Endothelial cell of umbilical vein (primary cell): ENCODE results near the gene SLC5A11. TPM values are rescaled to one million over a fixed set of nuclear protein-coding genes. Genes with fewer than 3 reads are reported as not detected.

Source experiments
- BruUV-seq: library from RNA; stranded (reverse); fragments of 400-500 nt; replicated peaks from 2 replicates; lab custom pipeline; 2021; lab: Mats Ljungman, UMichigan
- CTCF ChIA-PET: fragments of 300-600, 350-600 bp; sonication (Branson Sonifier 250); formaldehyde crosslinking; loops from one replicate; lab custom pipeline; 2021; ENCODE audit warnings: antibody characterized with exemption, inconsistent platforms; lab: Charles Lee
- POLR2A ChIA-PET: fragments of 300-600, 350-600 bp; sonication (Branson Sonifier 250); formaldehyde crosslinking; loops from one replicate; lab custom pipeline; 2021; ENCODE audit warnings: antibody characterized with exemption, inconsistent platforms; lab: Charles Lee
- DNase-seq: peaks from one replicate; pipeline ENCODE4 v3.0.0-alpha.2; 2011; ENCODE audit warnings: low read depth, low spot score
- FAIRE-seq: peaks from 2 replicates; lab custom pipeline; 2011; peaks lifted over from hg19 to GRCh38; lab: Jason Lieb, UNC
- H2AFZ ChIP-seq: 2 replicates; pipeline ENCODE4 v1.6.0; 2012; ENCODE audit warnings: low read depth, low read length, control low read depth, inconsistent platforms
- H3K27ac ChIP-seq: 2 replicates; pipeline ENCODE4 v1.5.1; 2011; ENCODE audit warnings: low read depth, mild to moderate bottlenecking, control low read depth, low read length, moderate library complexity; ENCODE audit not compliant: insufficient read depth
- H3K27me3 ChIP-seq, 2 experiments: 2 replicates each; pipeline versions ENCODE4 v1.6.0 to v1.6.1; 2011; ENCODE audit warnings: low read length in 2 of 2, mixed read lengths in 1 of 2; ENCODE audit not compliant: control insufficient read depth in 2 of 2, insufficient read depth in 2 of 2
- H3K36me3 ChIP-seq, 2 experiments: 2 replicates in 1 of 2; 3 replicates in 1 of 2; pipeline ENCODE4 v1.5.1; 2011; ENCODE audit warnings: low read length in 2 of 2, mild to moderate bottlenecking in 1 of 2, moderate library complexity in 1 of 2; ENCODE audit not compliant: control insufficient read depth in 2 of 2, insufficient read depth in 2 of 2; ENCODE audit errors: extremely low read depth in 1 of 2
- H3K4me1 ChIP-seq: 3 replicates; pipeline ENCODE4 v1.5.1; 2011; ENCODE audit warnings: mild to moderate bottlenecking, low read length; ENCODE audit not compliant: control insufficient read depth, insufficient read depth; ENCODE audit errors: extremely low read depth
- H3K4me2 ChIP-seq: 2 replicates; pipeline ENCODE4 v1.6.1; 2011; ENCODE audit warnings: low read length, control low read depth, mixed read lengths; ENCODE audit not compliant: insufficient read depth
- H3K4me3 ChIP-seq, 3 experiments: fragments of 200-600 bp in 1 of 3; sonication (generic), shearing (Covaris generic) in 1 of 3; replicated peaks in 1 of 3; 2 replicates each; pipeline ENCODE4 v1.5.1; 2011 to 2016; ENCODE audit warnings: control low read depth in 3 of 3, low read length in 3 of 3, mild to moderate bottlenecking in 2 of 3, inconsistent platforms in 1 of 3, low read depth in 1 of 3, moderate library complexity in 1 of 3; ENCODE audit not compliant: insufficient read depth in 1 of 3
- H3K79me2 ChIP-seq: 2 replicates; pipeline ENCODE4 v1.6.0; 2012; ENCODE audit warnings: low read length, inconsistent platforms; ENCODE audit not compliant: control insufficient read depth, insufficient read depth
- H3K9ac ChIP-seq: replicated peaks from 2 replicates; pipeline ENCODE3; 2011; ENCODE audit warnings: low read length, control low read depth; ENCODE audit not compliant: insufficient read depth; ENCODE audit errors: extremely low read depth
- H3K9me1 ChIP-seq: replicated peaks from 3 replicates; pipeline ENCODE4 v1.6.0; 2011; ENCODE audit warnings: mild to moderate bottlenecking, low read length; ENCODE audit not compliant: control insufficient read depth, insufficient read depth; ENCODE audit errors: extremely low read depth
- H3K9me3 ChIP-seq: replicated peaks from 2 replicates; pipeline ENCODE4 v1.5.1; 2012; ENCODE audit warnings: low read length, inconsistent platforms; ENCODE audit not compliant: control insufficient read depth, insufficient read depth
- H4K20me1 ChIP-seq: replicated peaks from 2 replicates; pipeline ENCODE3; 2011; ENCODE audit warnings: mild to moderate bottlenecking, low read length; ENCODE audit not compliant: control insufficient read depth, insufficient read depth; ENCODE audit errors: extremely low read depth
- EZH2 ChIP-seq: IDR thresholded peaks from 2 replicates; pipeline ENCODE4 v1.6.1; 2012; ENCODE audit warnings: borderline replicate concordance, low read depth, mild to moderate bottlenecking, moderate library complexity, low read length, inconsistent platforms; ENCODE audit not compliant: severe bottlenecking
- GATA2 ChIP-seq: IDR thresholded peaks from 2 replicates; pipeline ENCODE4 v1.7.0; 2011; ENCODE audit warnings: low read depth, mild to moderate bottlenecking, moderate library complexity, mixed read lengths, low read length; ENCODE audit not compliant: insufficient read length, insufficient read depth
- JUN ChIP-seq: IDR thresholded peaks from 2 replicates; pipeline ENCODE4 v1.6.1; 2011; ENCODE audit warnings: borderline replicate concordance, low read depth; ENCODE audit not compliant: insufficient read length, insufficient read depth
- dilution Hi-C: fragments of 300-500 bp; cut with MboI; formaldehyde crosslinking; loops from one replicate; pipeline ENCODE4 v1.15.0; 2019; ENCODE audit warnings: low sequenced_read_pairs; ENCODE audit not compliant: extremely low pct_ligation_motif_present
- intact Hi-C: fragments of 100-400 bp; cut with micrococcal nuclease; formaldehyde crosslinking; loops from one replicate; pipeline ENCODE4 v1.10.0; 2022
- polyA plus RNA-seq, 4 experiments: library from polyadenylated mRNA; depleted of rRNA in 3 of 4; stranded (reverse) in 3 of 4; unstranded in 1 of 4; fragments of >200 nt; gene quantifications; 2 replicates each; pipeline versions ENCODE4 v1.2.1 to v1.2.3, GENCODE V29; 2011 to 2012; ENCODE audit warnings: missing spikeins in 1 of 4
- total RNA-seq: library from RNA; stranded (reverse); gene quantifications from 2 replicates; pipeline ENCODE4 v1.2.3, GENCODE V29; 2021

The SLC5A11 gene
- total and polyA plus RNA-seq, 2 donors (not counting 3 experiments of a cell fraction or from before 2014, with no cell fraction given) = 0.12 TPM; not detected in 1

DNA sequence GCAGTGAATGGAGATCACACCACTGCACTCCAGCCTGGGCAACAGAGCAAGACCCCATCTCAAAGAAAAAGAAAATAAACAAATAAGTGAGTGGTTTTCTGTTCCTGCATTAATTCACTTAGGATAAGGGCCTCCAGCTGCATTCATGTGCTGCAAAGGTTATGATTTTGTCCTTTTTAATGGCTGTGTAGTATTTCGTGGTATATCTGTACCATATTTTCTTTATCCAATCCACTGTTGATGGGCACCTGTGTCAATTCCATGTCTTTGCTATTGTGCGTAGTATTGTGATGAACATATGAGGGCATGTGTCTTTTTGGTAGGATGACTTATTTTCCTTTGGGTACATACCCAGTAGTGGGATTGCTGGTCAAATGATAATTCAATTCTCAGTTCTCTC, 33.9 kb downstream of the SLC5A11 start:
- no peak for FAIRE-seq
- intact Hi-C loops (no loop called here), dilution Hi-C loops (no loop called here)
- ChIA-PET CTCF (no interaction called here), POLR2A (no interaction called here)
- no TSS peak for BruUV-seq
- no peaks in the 10 kb centered on the region for H3K79me2 ChIP-seq
- no peak for DNase-seq
- H4K20me1 ChIP-seq = no peaks in the 10 kb centered on the region
- TF ChIP-seq GATA2 = no peak
- H3K9me1 ChIP-seq = no peaks in the 10 kb centered on the region
- H2AFZ ChIP-seq = no peak overlapping the region
- H3K4me3 ChIP-seq = no peak overlapping the region
- no peaks in the 10 kb centered on the region for H3K36me3 ChIP-seq
- H3K4me1 ChIP-seq = no peaks in the 10 kb centered on the region
- no peaks in the 10 kb centered on the region for H3K27me3 ChIP-seq
- H3K4me2 ChIP-seq = no peak overlapping the region
- no peak overlapping the region for H3K27ac ChIP-seq
- no peaks in the 10 kb centered on the region for H3K9me3 ChIP-seq
- H3K9ac ChIP-seq = no peak overlapping the region

- no peak overlapping the region for H3K4me2 ChIP-seq
- no peak overlapping the region for H3K27ac ChIP-seq
- DNase-seq (no peak), FAIRE-seq (no peak)
- no peaks in the 10 kb centered on the region for H3K9me1 ChIP-seq
- TF ChIP-seq EZH2 (no peak), JUN (no peak), GATA2 (no peak)
- intact Hi-C loops = no loop called here
- H2AFZ ChIP-seq = no peak overlapping the region
- POLR2A ChIA-PET = no interaction called here
- H3K4me1 ChIP-seq = no peaks in the 10 kb centered on the region
- H3K4me3 ChIP-seq = no peak overlapping the region
- H3K9ac ChIP-seq = no peak overlapping the region
- no peaks in the 10 kb centered on the region for H3K9me3 ChIP-seq
- H3K27me3 ChIP-seq = peaks cover 0 to 3% of the 10 kb centered on the region in 2 experiments
- CTCF ChIA-PET = interaction anchor here (1.3 kb wide), 1 partner anchor 10 kb away, joined by 4 read pairs; no protein-coding TSS in a partner anchor
- dilution Hi-C loops = no loop called here
- H4K20me1 ChIP-seq = no peaks in the 10 kb centered on the region
- BruUV-seq = no TSS peak
- H3K79me2 ChIP-seq = no peaks in the 10 kb centered on the region
- H3K36me3 ChIP-seq = no peaks in the 10 kb centered on the region
Observed at GRCh38 chr16:24883714-24884151, 38.0 kb downstream of the SLC5A11 start.
